Epithelial cell of esophagus (primary cell): ENCODE measurements around the gene CDK14.
A peak's percentile ranks its signal among the peaks of the same experiment; 100 is the strongest.
"Not testable (repeated sequence)": the region's sequence is repeated elsewhere in the genome, so short reads cannot be mapped to it uniquely, and the experiment has no call there.

Experiments
- DNase-seq: peaks from one replicate; pipeline ENCODE4 v3.0.0; 2010; ENCODE audit warnings: low read depth
- H3K4me3 ChIP-seq: 2 replicates; pipeline ENCODE4 v1.5.1; 2011; ENCODE audit warnings: mild to moderate bottlenecking, low read length, control low read depth
- TF ChIP-seq, protein P1 (sequence below): IDR thresholded peaks from 2 replicates; pipeline ENCODE4 v1.5.1; 2011; ENCODE audit warnings: low read depth, mild to moderate bottlenecking, low read length, control low read depth, inconsistent platforms; ENCODE audit not compliant: insufficient read depth; ENCODE audit errors: missing control alignments

The CDK14 gene

GRCh38 chr7:90625562-90625961 lies 29.4 kb downstream of the CDK14 start:
- TF ChIP-seq, protein P1, sequence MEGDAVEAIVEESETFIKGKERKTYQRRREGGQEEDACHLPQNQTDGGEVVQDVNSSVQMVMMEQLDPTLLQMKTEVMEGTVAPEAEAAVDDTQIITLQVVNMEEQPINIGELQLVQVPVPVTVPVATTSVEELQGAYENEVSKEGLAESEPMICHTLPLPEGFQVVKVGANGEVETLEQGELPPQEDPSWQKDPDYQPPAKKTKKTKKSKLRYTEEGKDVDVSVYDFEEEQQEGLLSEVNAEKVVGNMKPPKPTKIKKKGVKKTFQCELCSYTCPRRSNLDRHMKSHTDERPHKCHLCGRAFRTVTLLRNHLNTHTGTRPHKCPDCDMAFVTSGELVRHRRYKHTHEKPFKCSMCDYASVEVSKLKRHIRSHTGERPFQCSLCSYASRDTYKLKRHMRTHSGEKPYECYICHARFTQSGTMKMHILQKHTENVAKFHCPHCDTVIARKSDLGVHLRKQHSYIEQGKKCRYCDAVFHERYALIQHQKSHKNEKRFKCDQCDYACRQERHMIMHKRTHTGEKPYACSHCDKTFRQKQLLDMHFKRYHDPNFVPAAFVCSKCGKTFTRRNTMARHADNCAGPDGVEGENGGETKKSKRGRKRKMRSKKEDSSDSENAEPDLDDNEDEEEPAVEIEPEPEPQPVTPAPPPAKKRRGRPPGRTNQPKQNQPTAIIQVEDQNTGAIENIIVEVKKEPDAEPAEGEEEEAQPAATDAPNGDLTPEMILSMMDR, result no peak
- DNase-seq, result peak; percentile 32
- no peak overlapping the region for H3K4me3 ChIP-seq

- TF ChIP-seq, protein P1, result no peak
- no peak overlapping the region for H3K4me3 ChIP-seq
- DNase-seq, result peak; percentile 46
Measured at GRCh38 chr7:90626013-90626412, 29.9 kb downstream of the CDK14 start.

DNA sequence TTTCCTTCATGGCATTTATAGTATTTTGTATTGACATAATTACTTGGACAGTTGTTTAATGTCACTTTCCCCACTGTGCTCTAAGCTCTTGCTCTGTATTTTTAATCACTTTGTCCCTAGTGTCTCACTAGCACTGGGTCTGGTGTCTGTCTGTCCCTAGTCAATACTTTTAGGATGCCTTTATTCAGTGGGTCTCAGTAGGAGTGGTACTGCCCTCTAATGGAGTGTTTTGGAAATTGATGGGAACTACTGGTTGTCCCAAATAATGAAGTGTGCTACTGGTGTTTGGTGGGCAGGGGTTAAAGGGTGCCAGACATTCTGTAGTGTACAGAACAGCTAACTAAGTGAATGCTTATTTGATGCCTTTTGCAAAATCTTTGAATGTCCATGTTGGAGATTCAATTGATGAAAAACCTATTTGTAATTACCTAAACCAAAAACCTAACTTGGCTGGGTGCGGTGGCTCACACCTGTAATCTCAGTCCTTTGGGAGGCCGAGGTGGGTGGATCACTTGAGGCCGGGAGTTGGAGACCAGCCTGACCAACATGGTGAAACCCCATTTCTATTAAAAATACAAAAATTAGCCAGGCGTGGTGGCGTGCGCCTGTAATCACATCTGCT lies 33.3 kb downstream of the CDK14 start:
- no peak overlapping the region for H3K4me3 ChIP-seq
- peak; percentile 72 for DNase-seq
- TF ChIP-seq, protein P1, result peak; percentile 78

- DNase-seq, result no peak
- H3K4me3 ChIP-seq, result no peak overlapping the region
- TF ChIP-seq, protein P1, result no peak
Measured at GRCh38 chr7:90631502-90631901, 35.4 kb downstream of the CDK14 start.

- H3K4me3 ChIP-seq, DNase-seq: not testable (repeated sequence)
Measured at GRCh38 chr7:90639683-90640082, 43.6 kb downstream of the CDK14 start.

DNA sequence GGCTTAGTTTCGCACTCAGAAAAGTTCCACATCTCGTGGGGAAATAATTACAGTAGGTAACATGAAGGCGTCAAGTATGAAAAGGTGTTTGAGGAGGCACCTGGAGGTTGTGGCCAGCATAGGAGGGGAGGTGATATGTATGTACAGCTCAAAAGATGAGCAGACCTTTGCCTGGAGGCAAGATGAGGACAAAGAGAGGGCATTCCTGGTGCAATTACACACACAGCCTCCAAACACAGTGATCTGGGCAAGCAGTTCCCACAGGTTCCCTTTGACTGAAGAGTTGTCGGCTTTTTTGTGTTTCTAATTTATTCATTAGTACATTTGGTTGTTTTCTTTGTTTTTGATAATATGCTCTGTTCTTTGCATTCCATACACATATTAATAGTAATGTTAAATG lies 46.9 kb downstream of the CDK14 start:
- DNase-seq, result no peak
- H3K4me3 ChIP-seq, result no peak overlapping the region
- TF ChIP-seq, protein P1, result no peak

- H3K4me3 ChIP-seq, result no peak overlapping the region
- no peak for DNase-seq
Measured at GRCh38 chr7:90645784-90646183, 49.7 kb downstream of the CDK14 start.

More at GRCh38 chr7:90645784-90646183, 49.7 kb downstream of the CDK14 start:
- TF ChIP-seq, protein P1, result no peak
